ENCODE results near the gene ANKHD1.
A peak's percentile ranks its signal among the peaks of the same experiment; 100 is the strongest.
"Not testable (repeated sequence)": the region's sequence is repeated elsewhere in the genome, so short reads cannot be mapped to it uniquely, and the experiment has no call there.

Gene ANKHD1

DNA sequence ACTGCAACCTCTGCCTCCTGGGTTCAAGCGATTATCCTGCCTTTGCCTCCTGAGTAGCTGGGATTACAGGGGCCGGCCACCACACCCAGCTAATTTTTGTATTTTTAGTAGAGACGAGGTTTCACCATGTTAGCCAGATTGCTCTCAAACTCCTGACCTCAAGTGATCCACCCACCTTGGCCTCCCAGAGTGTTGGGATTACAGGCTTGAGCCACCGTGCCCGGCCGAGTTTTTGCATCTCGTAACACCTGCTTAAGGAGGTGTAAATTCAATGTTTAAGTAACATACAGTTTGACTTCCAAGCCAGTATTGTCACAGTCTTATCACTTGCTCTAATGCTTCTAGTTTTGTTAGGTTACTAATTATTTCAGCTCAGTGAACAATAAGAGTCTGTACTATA lies 19.7 kb downstream of the ANKHD1 start:
- not testable (repeated sequence) for DNase-seq

DNA sequence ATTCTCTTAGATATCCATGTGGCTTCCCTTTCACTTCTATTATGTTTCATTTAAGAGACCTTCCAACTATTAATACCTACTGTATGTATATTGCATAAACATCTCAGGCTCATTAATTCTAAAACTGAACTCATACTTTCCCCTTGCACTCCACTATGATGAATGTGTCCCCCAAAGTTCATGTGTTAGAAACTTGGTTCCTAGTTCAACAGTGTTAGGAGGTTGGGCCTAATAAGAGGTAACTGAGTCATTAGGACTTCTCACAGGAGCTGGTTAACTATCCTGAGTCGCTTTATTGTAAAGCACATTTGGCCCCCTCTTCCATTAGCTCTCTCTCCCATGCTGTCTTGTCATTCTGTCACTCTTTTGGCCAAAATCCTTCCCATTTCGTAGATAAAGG lies 22.0 kb downstream of the ANKHD1 start:
- DNase-seq, result no peak

DNA sequence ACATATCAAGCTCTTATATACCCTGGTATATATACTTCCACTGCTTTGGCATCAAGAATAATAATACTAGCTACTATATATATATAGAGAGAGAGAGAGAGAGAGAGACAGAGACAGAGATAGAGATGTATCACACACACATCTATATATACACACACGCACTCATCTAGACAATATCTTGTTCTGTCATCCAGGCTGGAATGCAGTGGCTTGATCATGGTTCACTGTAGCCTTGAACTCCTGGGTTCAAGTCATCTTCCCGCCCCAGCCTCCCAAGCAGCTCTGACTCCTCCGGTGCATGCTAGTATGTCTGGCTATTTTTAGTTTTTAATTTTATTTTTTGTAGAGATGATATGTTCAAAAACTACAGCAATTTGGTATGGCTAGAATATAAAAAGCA lies 22.5 kb downstream of the ANKHD1 start:
- no peak for DNase-seq

DNA sequence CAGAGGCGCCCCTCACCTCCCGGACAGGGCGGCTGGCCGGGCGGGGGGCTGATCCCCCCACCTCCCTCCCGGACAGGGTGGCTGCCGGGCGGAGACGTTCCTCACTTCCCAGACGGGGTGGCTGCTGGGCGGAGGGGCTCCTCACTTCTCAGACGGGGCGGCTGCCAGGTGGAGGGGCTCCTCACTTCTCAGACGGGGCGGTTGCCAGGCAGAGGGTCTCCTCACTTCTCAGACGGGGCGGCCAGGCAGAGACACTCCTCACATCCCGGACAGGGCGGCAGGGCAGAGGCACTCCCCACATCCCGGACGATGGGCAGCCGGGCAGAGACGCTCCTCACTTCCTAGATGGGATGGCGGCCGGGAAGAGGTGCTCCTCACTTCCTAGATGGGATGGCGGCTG lies 26.1 kb downstream of the ANKHD1 start:
- not testable (repeated sequence) for DNase-seq

DNA sequence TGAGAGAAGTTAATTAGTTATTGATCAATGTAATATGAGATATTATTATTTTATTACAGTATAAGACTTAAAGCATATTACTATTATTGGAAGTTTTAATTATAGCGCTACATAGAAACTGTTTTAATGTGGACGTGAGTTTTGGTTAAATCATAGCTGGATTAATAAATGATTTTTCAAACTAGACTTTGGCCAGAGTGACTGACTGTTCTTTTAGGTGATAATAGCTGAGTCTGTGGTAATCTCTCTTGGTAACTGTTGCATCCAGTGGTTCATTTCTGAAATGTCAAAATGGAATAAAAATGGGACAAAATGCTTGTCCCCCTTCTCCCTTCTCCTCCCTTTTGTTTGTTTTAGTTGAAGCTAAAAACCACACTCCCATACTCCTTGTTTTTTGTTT lies 28.1 kb downstream of the ANKHD1 start:
- no peak for DNase-seq

DNA sequence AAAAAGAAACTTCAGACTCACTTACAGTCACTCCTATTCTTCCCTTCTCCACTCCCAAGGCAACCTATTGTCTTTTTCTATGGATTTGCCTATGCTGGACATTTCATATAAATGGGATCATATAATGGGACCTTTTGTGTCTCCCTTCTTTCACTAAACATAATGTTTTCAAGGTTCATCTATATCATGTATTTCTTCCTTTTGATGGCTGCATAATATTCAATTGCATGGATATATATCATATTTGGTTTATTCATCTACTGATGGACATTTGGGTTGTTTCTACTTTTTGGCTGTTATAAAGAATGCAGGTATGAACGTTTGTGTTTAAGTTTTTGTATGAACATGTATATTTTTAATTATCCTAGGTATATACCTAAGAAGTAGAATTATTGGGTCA lies 30.6 kb downstream of the ANKHD1 start:
- no peak for DNase-seq

DNA sequence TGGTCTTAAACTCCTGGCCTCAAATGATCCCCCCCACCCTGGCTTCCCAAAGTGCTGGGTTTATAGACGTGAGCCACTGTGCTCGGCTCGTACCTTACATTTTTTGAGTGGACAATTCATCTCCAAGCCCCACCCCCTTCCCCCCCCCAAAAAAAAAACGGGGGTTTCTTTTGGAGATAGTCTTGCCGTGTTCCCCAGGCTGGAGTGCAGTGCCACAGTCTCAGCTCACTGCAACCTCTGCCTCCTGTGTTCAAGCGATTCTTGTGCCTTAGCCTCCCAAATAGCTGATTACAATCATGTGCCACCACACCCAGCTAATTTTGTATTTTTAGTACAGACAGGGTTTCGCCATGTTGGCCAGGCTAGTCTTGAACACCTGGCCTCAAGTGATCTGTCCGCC lies 31.3 kb downstream of the ANKHD1 start:
- DNase-seq, result no peak

DNA sequence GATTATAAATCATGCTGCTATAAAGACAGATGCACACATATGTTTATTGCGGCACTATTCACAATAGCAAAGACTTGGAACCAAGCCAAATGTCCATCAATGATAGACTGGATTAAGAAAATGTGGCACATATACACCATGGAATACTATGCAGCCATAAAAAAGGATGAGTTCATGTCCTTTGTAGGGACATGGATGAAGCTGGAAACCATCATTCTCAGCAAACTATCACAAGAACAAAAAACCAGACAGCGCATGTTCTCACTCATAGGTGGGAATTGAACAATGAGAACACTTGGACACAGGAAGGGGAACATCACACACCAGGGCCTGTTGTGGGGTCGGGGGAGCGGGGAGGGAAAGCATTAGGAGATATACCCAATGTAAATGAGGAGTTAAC lies 55.7 kb downstream of the ANKHD1 start:
- DNase-seq, result not testable (repeated sequence)

DNA sequence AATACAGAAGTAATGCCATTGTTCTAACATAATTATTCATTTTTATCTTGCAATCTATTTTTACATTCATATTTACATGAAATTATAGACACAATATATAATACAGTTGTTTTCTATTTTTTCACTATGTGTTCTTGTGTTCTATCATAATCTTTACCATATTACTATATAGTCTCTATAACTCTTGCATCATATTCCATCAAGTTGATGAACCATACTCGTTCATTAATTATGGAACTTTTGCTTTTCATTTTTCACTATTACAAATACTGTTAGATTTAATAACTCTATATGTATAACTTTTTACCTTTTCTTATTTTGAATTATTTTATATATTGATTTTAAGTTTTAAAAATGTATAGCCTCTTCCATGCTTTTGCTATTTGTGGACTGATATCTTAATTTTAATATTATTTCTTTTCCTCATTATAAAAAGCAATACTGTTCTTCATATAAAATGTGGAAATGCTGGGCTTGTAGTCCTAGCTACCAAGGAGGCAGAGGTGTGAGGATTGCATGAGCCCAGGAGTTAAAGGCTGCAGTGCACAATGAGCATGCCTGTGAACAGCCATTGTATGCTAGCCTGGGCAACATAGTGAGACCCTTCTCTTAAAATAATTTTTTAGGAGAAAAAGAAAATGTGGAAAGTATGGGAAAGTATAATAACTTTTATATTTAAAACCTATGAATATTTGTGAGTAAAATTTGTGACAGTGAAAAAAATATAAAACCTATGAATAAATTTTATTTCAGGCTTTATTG lies 65.5 kb downstream of the ANKHD1 start:
- DNase-seq, result no peak

DNA sequence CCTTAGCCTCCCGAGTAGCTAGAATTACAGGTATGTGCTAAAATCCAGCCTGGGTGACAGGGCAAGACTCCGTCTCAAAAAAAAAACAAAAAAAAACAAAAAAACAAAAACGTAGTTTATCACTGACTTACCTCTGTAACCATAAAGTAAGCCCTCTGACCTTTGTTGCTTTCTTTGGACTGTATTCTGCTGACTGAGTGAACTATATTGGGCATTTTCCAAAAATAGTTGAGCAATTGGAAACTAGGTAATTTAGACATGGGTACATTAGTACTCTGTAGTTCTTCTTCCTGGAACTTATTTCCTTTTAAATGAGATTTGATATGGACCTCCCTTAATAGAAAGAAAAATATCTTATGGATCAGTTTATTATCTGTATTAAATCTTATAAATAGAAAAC lies 66.6 kb downstream of the ANKHD1 start:
- DNase-seq, result no peak

DNA sequence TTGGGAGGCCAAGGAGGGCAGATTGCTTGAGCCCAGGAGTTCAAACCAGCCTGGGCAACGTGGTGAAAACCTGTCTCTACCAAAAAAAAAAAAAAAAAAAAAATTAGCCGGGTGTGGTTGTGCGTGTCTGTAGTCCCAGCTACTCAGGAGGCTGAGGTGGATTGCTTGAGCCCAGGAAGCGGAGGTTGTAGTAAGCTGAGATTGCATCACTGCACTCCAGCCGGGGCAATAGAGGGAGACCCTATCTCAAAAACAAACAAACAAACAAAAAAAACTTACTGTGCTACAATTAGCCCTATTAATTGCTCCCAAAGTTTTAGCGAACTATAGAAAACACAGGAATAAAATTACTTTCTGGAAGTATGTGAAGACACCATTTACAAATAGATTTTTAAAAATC lies 67.6 kb downstream of the ANKHD1 start:
- DNase-seq, result no peak

DNA sequence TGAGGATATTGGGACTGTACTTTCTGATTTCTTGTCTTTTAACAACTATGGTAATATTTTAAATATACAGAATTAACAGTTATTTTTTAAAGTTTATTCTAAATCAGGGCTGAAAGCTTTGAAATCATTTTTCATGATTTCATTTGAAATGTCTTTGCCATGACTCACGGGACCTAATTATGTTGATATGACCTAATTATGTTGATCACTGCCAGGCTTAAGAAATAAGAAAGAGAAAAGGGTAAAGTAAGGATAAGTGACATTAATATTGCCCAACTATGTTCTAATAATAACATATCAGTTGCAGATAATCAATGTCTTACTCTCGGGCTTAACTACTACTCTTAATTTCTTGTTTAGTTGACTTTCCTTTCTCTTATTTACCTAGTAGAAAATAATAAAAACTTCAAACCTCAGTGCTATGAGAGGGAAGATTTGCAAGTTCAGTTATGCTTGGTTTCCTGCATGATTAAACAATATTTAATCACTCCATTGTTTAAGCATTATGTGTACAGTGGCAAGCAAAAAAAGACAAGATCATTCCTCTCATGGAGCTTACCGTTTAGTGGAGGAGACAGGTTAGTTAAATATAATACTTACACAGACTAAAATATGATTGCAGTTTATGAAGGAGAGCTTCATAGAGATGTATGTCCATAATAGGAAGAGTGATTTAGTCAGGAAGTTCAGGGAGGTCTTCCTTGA lies 78.8 kb downstream of the ANKHD1 start:
- DNase-seq, result no peak

DNA sequence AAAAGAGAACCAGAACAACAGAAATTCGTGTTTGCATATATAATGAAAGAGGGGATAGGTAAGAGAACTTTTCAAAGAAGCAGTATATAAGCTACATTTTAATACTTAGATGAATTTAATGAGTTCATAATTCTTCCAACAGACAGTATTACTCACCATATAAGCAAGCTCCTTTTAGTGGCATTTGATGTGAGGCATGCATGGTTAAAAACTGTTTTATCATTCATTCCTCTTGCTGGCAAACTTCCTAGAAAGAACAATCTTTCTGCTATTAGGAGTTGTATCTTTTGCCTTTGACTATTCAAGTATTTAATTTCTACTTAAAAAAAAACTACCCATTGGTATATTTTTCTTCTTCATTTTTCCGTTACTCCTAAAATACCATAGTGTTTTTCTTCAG lies 80.1 kb downstream of the ANKHD1 start:
- no peak for DNase-seq

DNA sequence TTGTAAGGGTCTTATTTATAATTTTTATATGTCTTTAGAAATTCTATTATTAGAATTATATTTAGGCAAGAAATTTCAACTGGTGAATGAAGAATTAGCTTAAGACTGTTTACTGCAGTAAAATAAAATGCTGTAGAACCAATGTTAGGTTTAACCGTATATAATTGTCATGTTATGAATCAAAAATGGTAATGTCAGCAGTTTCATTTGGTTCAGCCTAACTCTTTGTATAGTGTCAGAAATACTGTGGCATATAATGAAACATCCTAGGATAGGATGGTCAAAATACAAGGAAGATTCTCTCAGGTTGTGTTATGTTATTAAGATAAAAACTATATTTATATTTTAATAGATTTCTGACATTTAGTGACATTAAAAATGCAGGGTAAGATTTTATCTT lies 81.4 kb downstream of the ANKHD1 start:
- no peak for DNase-seq

DNA sequence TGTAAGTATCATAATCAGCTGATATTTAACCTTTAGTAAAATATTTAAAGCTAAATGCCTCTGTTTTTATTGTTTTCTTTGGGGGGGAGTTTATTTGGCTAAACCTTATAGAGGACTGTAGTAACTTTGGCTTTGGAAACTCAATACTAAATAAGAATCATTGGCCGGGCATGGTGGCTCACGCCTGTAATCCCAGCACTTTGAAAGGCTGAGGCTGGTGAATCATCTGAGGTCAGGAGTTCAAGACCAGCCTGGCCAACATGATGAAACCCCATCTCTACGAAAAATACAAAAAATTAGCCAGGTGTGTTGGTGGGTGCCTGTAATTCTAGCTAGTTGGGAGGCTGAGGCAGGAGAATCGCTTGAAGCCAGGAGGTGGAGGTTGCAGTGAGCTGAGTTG lies 86.5 kb downstream of the ANKHD1 start:
- not testable (repeated sequence) for DNase-seq

DNA sequence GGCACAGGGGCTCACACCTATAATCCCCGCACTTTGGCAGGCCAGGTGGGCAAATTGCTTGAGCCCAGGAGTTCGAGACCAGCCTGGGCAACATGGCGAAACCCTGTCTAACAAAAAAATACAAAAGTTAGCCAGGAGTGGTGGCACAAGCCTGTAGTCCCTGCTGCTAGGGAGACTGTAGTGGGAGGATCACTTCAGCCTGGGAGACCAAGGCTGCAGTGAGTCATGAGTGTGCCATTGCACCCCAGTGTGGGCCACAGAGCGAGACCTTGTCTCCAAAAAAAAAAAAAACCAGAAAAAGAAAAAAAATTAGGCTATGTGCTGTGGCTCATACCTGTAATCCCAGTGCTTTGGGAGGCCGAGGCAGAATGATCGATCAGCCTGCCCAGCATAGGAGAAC lies 87.3 kb downstream of the ANKHD1 start:
- no peak for DNase-seq

DNA sequence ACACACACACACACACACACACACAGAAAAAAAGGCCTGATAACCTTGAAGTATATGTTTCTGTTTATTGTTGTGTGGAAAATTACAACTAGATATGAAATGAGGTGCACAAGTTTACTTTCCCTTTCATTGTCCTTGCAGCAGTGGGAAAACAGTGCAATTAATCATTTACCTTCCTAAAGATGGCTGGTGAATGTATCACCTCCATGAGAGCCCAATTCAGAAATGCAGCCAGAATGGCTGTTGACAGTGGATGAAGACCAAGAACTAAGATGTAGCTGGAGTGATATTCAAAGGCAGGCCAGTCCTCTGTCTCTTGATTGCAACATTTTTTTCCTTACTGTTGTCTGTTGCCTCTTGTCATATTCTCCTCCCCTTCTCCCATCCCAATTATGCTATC lies 96.3 kb downstream of the ANKHD1 start:
- no peak for DNase-seq

DNA sequence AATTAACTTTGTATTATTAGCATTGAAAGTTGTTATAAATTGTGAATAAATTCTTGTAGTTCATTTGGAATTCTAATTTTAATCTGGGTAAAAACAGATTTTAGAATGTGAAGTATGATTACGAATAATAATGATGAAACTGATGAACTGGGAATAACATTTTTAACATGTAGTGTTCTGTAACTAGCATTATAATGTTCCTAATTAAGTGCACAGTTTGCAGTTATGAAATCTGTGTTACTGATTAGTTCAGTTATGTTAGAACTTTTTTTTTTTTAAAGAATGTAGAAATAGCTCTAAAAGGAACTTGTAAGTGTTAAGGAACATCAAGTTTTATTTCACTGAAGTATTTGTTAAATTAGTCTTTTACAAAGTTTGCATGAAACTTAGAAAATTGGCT lies 97.0 kb downstream of the ANKHD1 start:
- no peak for DNase-seq

DNA sequence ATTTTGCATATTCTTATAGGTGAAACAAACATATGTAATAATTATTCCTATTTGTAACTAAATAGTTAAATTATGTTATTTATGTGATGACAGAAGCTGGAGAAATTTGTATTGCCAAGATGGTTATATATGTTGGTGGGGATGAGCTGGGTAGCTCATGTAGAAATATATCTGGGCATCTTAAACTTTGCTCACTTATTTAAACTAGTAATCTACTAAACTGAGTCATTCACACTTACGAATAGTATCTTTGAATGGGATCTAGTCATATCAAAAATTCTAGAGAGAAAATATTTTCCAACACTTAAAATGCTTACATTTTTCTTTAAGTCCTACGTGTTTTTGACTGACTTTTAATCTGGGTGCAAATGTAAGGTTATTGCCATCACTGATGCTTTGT lies 101.2 kb downstream of the ANKHD1 start:
- peak; percentile 14 for DNase-seq

DNA sequence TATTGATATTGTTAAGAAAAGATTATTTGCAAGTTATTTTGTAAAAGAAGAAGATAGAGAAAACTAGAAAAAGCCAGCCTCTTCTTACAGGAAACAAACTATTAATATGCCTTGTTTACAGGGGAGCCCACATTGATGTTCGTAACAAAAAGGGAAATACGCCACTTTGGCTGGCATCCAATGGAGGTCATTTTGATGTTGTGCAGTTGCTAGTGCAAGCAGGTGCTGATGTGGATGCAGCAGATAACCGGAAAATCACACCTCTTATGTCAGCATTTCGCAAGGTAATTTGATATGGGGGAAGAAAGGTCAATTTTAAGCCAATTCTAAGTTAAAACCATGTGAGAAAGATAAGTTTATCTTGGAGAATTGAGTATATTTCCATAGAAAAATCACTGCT lies 108.3 kb downstream of the ANKHD1 start:
- no peak for DNase-seq

DNA sequence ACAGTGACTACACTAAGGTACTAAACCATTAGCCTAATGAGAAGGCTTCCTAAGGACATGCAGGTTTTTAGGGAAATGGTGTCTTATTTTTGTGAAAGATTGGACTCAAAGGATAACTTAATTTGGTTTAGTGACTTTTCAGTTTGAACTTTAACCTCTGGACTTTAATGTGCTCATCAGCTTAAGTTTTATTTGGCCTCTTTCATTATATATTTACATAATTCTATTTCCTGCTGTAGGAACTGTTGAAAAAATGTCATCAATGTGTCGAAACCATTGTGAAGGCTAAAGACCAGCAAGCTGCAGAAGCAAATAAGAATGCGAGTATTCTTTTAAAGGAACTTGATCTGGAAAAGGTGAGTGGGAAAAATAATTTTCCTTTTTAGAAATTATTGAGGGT lies 111.5 kb downstream of the ANKHD1 start:
- no peak for DNase-seq

DNA sequence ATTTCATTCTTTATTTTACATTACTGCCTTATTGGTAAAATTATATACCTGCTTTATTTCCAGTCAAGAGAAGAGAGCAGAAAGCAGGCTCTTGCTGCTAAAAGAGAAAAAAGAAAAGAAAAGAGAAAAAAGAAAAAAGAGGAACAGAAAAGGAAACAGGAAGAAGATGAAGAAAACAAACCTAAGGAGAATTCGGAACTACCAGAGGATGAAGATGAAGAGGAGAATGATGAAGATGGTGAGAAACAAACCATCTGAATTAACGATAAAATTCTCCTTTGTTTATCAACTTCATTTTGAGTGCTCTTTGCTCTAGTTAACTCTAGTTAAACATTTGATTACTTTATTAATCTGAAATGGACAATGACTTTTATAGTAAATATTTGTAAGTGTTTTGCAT lies 122.4 kb downstream of the ANKHD1 start:
- no peak for DNase-seq

DNA sequence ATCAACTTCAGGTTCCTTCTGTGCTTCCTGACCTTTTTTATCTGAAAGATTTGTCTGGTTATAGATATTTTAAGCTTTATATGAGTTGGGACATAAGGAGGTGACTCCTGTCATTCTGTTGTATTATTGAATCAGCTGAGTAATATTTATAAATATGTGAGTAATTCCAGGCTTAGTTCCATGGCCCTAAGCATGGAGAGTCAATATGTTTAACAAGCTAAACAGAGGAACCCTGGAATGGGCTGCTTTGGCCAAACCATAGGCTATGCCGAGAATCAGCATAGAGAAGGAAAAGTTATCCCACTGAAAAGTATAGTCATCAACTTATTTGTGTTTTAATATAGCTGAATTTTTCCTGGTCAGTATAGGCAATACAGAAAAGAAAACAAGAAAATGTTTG lies 138.6 kb downstream of the ANKHD1 start:
- DNase-seq, result no peak

DNA sequence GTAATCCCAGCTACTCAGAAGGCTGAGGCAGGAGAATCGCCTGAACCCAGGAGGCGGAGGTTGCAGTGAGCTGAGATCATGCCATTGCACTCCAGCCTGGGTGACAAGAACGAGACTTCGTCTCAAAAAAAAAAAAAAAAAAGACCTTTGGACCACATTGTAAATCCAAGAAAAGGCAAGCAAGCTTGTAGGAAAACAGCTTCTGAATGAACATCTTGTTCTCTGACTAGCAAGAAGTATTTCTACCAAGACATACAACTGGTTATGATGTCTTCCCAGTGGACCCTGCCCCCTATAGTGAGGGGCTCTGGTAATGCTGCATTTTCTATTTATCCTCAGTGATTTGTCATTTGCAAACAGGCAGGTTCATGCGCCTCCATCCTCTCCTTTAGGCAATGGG lies 141.3 kb downstream of the ANKHD1 start:
- no peak for DNase-seq

DNA sequence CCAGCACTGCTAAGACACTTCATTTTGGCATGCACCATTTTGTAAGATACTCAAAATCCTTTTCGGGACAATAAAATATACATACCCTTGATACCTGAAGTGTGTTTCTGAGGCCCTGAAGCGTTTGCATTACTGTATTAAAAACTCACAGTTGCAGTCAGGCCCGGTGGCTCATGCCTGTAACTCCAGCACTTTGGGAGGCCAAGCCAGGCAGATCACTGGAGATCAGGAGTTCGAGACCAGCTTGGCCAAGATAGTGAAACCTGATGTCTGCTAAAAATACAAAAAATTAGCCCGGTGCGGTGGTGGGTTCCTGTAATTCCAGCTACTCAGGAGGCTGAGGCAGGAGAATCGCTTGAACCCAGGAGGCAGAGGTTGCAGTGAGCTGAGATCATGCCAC lies 143.4 kb downstream of the ANKHD1 start:
- no peak for DNase-seq

All from activated CD4-positive, alpha-beta T cell treated with anti-CD3 and anti-CD28 coated beads, Interleukin-10, Interleukin-2, amounts not matched to agents 100 ng/mL and 50 ng/mL, durations not matched to agents 16 hours and 8 hours (primary cell).